Measurements from ENCODE around the gene FRZB. TPM values are rescaled to one million over a fixed set of nuclear protein-coding genes. Genes with fewer than 3 reads are reported as not detected.

FRZB gene
- total RNA-seq, 1 experiment from 2014 or later = 0.71 TPM

DNA sequence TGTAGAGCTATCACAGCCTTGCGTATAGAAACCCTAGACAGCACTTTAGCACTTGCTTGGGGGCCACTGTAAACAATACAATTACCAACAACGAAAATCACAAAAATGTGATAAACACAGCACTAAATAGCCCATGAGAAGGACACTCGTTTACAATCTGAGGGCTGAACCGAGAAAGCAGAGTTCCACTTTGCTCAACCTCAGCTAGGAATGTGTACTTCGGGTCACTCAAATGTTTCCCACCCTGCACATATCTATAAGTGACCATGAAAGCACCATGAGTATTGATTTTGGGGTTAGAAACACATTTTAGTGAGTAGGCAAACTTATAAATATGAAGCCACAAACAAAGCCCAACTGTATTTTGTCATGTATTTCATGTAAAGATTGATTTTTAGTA lies 62.3 kb downstream of the FRZB start:
- DNase-seq (ENCODE audit: low read depth) = no peak

DNA sequence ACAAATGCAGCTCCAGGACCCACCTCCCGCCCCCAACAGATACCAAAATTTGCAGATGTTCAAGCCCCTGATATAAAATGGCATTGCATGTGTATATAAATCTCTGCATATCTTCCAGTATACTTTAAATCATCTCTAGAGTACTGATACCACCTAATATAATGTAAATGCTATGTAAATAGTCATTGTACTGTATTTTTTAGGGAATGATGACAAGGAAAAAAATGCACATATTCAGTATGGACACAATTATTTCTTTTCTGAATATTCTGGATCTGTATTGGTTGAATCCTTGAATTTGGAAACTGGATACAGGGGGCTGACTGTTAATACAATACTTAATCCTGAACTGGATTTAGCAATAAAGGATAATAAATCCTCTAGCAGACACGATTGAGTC lies 67.7 kb downstream of the FRZB start:
- no peak for DNase-seq (ENCODE audit: low read depth)

DNA sequence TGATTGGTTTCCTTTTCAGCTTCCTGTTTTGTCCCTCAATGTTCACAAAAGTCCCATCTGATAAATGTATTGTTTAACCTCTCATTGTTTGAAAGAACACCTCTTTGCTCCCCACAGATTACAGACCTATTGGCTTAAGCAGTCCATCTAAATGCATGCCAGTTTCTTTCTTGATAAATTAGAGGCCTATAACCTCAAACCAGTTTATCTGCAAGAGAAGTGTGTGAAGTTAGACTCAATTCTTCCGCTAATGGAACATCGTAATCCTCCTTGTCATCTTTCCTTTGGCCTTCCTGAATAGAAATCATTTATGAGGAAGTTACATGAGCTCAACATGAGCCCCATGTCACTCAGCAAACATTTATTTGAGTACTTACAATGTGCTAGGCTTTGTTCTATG lies 74.0 kb downstream of the FRZB start:
- no peak for DNase-seq (ENCODE audit: low read depth)

DNA sequence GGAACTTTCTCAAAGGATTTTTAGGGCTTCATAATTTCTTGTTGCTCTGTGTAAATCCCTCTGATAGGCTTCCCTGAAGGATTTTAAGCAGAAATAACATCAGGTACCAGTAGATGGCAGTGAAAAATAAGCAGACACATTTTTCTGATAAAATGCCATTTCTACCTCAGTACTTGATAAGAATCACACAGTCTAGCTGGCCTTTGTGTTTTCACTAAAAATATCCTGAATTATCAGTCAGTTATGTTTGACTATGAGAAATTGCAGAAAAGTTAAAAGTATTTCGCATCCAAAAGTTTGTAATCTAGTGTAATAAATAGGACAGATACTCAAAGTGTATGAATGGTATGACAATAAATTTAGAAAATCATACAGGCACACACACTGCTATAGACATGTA lies 81.7 kb downstream of the FRZB start:
- peak; percentile 43 for DNase-seq (ENCODE audit: low read depth)

DNA sequence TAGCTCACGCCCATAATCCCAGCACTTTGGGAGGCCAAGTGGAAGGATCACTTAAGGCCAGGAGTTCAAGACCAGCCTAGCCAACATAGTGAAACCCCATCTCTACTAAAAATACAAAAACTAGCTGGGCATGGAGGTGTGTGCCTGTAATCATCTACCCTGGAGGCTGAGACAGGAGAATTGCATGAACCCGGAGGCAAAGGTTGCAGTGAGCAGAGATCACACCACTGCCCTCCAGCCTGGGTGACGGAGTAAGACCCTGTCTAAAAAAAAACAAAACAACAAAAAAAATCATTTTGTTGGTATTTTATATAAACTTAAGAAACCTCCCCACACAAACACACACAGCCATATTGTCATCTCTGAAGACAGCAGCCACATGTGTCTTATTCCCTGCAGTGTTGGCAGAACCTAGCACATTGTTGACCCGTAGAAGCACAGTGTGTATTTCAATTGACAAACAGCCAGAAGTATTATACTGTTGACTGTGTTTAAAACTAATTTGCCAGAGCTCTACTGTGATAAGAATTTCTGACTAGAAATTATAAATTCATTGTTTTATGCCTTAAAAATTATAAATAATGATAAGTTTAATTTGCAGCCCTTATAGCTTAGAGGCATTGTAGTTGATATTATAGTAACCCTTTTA lies 82.3 kb downstream of the FRZB start:
- DNase-seq (ENCODE audit: low read depth) = no peak

Other genes starting within 250 kb of the FRZB start
- 48.7 and 86.9 TPM in 2 replicates for gene DNAJC10, start 150.4 kb downstream of the FRZB start, total RNA-seq (2014; rRNA removed; shearing (Covaris generic))
- gene NCKAP1, start 171.8 kb upstream of the FRZB start, total RNA-seq (2014; rRNA removed; shearing (Covaris generic)) = 68.7 and 124 TPM in 2 replicates
- 0.98 and 2.4 TPM in 2 replicates for gene DUSP19, start 212.1 kb upstream of the FRZB start, total RNA-seq (2014; rRNA removed; shearing (Covaris generic))

Measured in M059J (cell line).